Effector memory CD8-positive, alpha-beta T cell (primary cell): ENCODE results near the gene CADPS.

Experiments used
- ATAC-seq: fragments of 150-1000 bp; cut with Tn5 transposase; replicated peaks from 2 replicates; pipeline ENCODE4 v1.10.0; 2021; ENCODE audit warnings: mild to moderate bottlenecking, moderate library complexity
- DNase-seq, 3 experiments: peaks; one replicate each; pipeline ENCODE4 v3.0.0; 2021
- H3K27ac Mint-ChIP-seq, 2 donors: one replicate each; pipeline ENCODE4 v1.8.0; 2022; ENCODE audit warnings: mild to moderate bottlenecking in 2 of 2, mixed read lengths in 2 of 2, moderate library complexity in 2 of 2
- H3K27me3 Mint-ChIP-seq, 2 donors: one replicate each; pipeline ENCODE4 v1.8.0; 2022; ENCODE audit warnings: mixed read lengths in 2 of 2
- H3K36me3 Mint-ChIP-seq: one replicate; pipeline ENCODE4 v1.8.0; 2022; ENCODE audit warnings: mild to moderate bottlenecking, moderate library complexity, mixed read lengths; ENCODE audit not compliant: insufficient read depth
- H3K4me1 Mint-ChIP-seq, 2 donors: one replicate each; pipeline ENCODE4 v1.8.0; 2022; ENCODE audit warnings: low read depth in 2 of 2, mixed read lengths in 2 of 2
- H3K4me3 Mint-ChIP-seq, 2 donors: one replicate each; pipeline ENCODE4 v1.8.0; 2022; ENCODE audit warnings: mild to moderate bottlenecking in 2 of 2, mixed read lengths in 2 of 2, moderate library complexity in 2 of 2
- H3K9me3 Mint-ChIP-seq, 2 donors: one replicate each; pipeline ENCODE4 v1.8.0; 2022; ENCODE audit warnings: mixed read lengths in 2 of 2

CADPS gene

GRCh38 chr3:62453448-62453847 is 421.8 kb downstream of the CADPS start:
- H3K4me1 Mint-ChIP-seq, result no peaks in the 10 kb centered on the region
- H3K27ac Mint-ChIP-seq, result no peak overlapping the region
- H3K36me3 Mint-ChIP-seq, result no peaks in the 10 kb centered on the region
- H3K27me3 Mint-ChIP-seq, result no peaks in the 10 kb centered on the region
- H3K4me3 Mint-ChIP-seq, result no peak overlapping the region
- DNase-seq (no peak), ATAC-seq (no peak)
- no peaks in the 10 kb centered on the region for H3K9me3 Mint-ChIP-seq

- no peak for ATAC-seq
These were observed 423.9 kb downstream of the CADPS start for GRCh38 chr3:62451211-62451887.

GRCh38 chr3:62446337-62446940 is 428.8 kb downstream of the CADPS start:
- peaks cover 3 to 9% of the 10 kb centered on the region in 2 donors for H3K4me1 Mint-ChIP-seq
- H3K27me3 Mint-ChIP-seq, result no peaks in the 10 kb centered on the region
- peaks cover 2 to 8% of the 10 kb centered on the region in 2 donors for H3K9me3 Mint-ChIP-seq
- no peaks in the 10 kb centered on the region for H3K36me3 Mint-ChIP-seq
- peak overlapping the region; percentile 48 to 64 for H3K4me3 Mint-ChIP-seq
- no peak for DNase-seq
- peak overlapping the region in 1 of 2 donors; percentile 83 for H3K27ac Mint-ChIP-seq
- ATAC-seq, result no peak

More at GRCh38 chr3:62451211-62451887, 423.9 kb downstream of the CADPS start:
- Mint-ChIP-seq H3K9me3 (no peaks in the 10 kb centered on the region), H3K27me3 (no peaks in the 10 kb centered on the region), H3K4me3 (no peak overlapping the region), H3K36me3 (no peaks in the 10 kb centered on the region), H3K4me1 (no peaks in the 10 kb centered on the region), H3K27ac (no peak overlapping the region)
- DNase-seq, result no peak

GRCh38 chr3:62445275-62445674 is 429.9 kb downstream of the CADPS start:
- Mint-ChIP-seq H3K27me3 (no peaks in the 10 kb centered on the region), H3K4me3 (peak overlapping the region; percentile 48 to 64), H3K36me3 (no peaks in the 10 kb centered on the region), H3K27ac (peak overlapping the region in 1 of 2 donors; percentile 83), H3K4me1 (peaks cover 3 to 9% of the 10 kb centered on the region in 2 donors), H3K9me3 (peaks cover 2 to 8% of the 10 kb centered on the region in 2 donors)
- no peak for DNase-seq
- no peak for ATAC-seq

GRCh38 chr3:62439978-62440377 is 435.2 kb downstream of the CADPS start:
- peaks cover 7 to 12% of the 10 kb centered on the region in 2 donors for H3K27me3 Mint-ChIP-seq
- no peak overlapping the region for H3K4me3 Mint-ChIP-seq
- peaks cover 2 to 17% of the 10 kb centered on the region in 2 donors for H3K9me3 Mint-ChIP-seq

GRCh38 chr3:62439176-62439813 is 435.9 kb downstream of the CADPS start:
- Mint-ChIP-seq H3K36me3 (no peaks in the 10 kb centered on the region), H3K27me3 (peaks cover 7 to 19% of the 10 kb centered on the region in 2 donors), H3K9me3 (peaks cover 2 to 17% of the 10 kb centered on the region in 2 donors), H3K4me1 (no peaks in the 10 kb centered on the region), H3K4me3 (no peak overlapping the region), H3K27ac (no peak overlapping the region)
- no peak for ATAC-seq
- no peak for DNase-seq

More at GRCh38 chr3:62439978-62440377, 435.2 kb downstream of the CADPS start:
- Mint-ChIP-seq H3K27ac (no peak overlapping the region), H3K36me3 (no peaks in the 10 kb centered on the region), H3K4me1 (no peaks in the 10 kb centered on the region)
- no peak for DNase-seq
- ATAC-seq, result no peak

GRCh38 chr3:62436785-62437184 is 438.4 kb downstream of the CADPS start:
- no peaks in the 10 kb centered on the region for H3K36me3 Mint-ChIP-seq
- H3K27ac Mint-ChIP-seq, result no peak overlapping the region
- H3K4me1 Mint-ChIP-seq, result no peaks in the 10 kb centered on the region
- peaks cover 0 to 9% of the 10 kb centered on the region in 2 donors for H3K9me3 Mint-ChIP-seq
- DNase-seq, result no peak
- no peak overlapping the region for H3K4me3 Mint-ChIP-seq
- H3K27me3 Mint-ChIP-seq, result peaks cover 7 to 19% of the 10 kb centered on the region in 2 donors
- no peak for ATAC-seq

GRCh38 chr3:62433396-62433795 is 441.8 kb downstream of the CADPS start:
- ATAC-seq (no peak), DNase-seq (no peak)
- Mint-ChIP-seq H3K4me1 (no peaks in the 10 kb centered on the region), H3K36me3 (no peaks in the 10 kb centered on the region), H3K27me3 (peaks cover 7 to 19% of the 10 kb centered on the region in 2 donors), H3K27ac (no peak overlapping the region), H3K4me3 (no peak overlapping the region), H3K9me3 (peaks cover 0 to 9% of the 10 kb centered on the region in 2 donors)

- H3K4me3 Mint-ChIP-seq, result no peak overlapping the region
- no peaks in the 10 kb centered on the region for H3K27me3 Mint-ChIP-seq
- DNase-seq (no peak), ATAC-seq (no peak)
- H3K4me1 Mint-ChIP-seq, result no peaks in the 10 kb centered on the region
- H3K36me3 Mint-ChIP-seq, result no peaks in the 10 kb centered on the region
- H3K27ac Mint-ChIP-seq, result no peak overlapping the region
- peaks cover 2 to 5% of the 10 kb centered on the region in 2 donors for H3K9me3 Mint-ChIP-seq
These were observed 454.0 kb downstream of the CADPS start for GRCh38 chr3:62421207-62421606.

GRCh38 chr3:62416144-62416543 is 459.1 kb downstream of the CADPS start:
- ATAC-seq, result no peak
- no peaks in the 10 kb centered on the region for H3K36me3 Mint-ChIP-seq
- H3K27ac Mint-ChIP-seq, result no peak overlapping the region
- no peak for DNase-seq
- peaks cover 2 to 5% of the 10 kb centered on the region in 2 donors for H3K9me3 Mint-ChIP-seq
- H3K4me3 Mint-ChIP-seq, result no peak overlapping the region
- H3K4me1 Mint-ChIP-seq, result no peaks in the 10 kb centered on the region
- no peaks in the 10 kb centered on the region for H3K27me3 Mint-ChIP-seq

GRCh38 chr3:62415312-62415801 is 459.9 kb downstream of the CADPS start:
- H3K4me3 Mint-ChIP-seq, result no peak overlapping the region
- no peak overlapping the region for H3K27ac Mint-ChIP-seq
- no peak for ATAC-seq
- H3K36me3 Mint-ChIP-seq, result no peaks in the 10 kb centered on the region
- peaks cover 0 to 5% of the 10 kb centered on the region in 2 donors for H3K9me3 Mint-ChIP-seq
- no peaks in the 10 kb centered on the region for H3K4me1 Mint-ChIP-seq
- no peaks in the 10 kb centered on the region for H3K27me3 Mint-ChIP-seq
- no peak for DNase-seq

GRCh38 chr3:62414786-62415185 is 460.4 kb downstream of the CADPS start:
- H3K4me3 Mint-ChIP-seq, result no peak overlapping the region
- DNase-seq (no peak), ATAC-seq (no peak)
- no peak overlapping the region for H3K27ac Mint-ChIP-seq
- no peaks in the 10 kb centered on the region for H3K27me3 Mint-ChIP-seq
- H3K9me3 Mint-ChIP-seq, result peaks cover 0 to 5% of the 10 kb centered on the region in 2 donors
- H3K4me1 Mint-ChIP-seq, result no peaks in the 10 kb centered on the region
- no peaks in the 10 kb centered on the region for H3K36me3 Mint-ChIP-seq

GRCh38 chr3:62413687-62414086 is 461.5 kb downstream of the CADPS start:
- ATAC-seq, result no peak
- Mint-ChIP-seq H3K4me3 (no peak overlapping the region), H3K4me1 (no peaks in the 10 kb centered on the region), H3K9me3 (peaks cover 0 to 2% of the 10 kb centered on the region in 2 donors), H3K36me3 (no peaks in the 10 kb centered on the region), H3K27ac (no peak overlapping the region), H3K27me3 (no peaks in the 10 kb centered on the region)
- DNase-seq, result no peak
